Neuronal stem cell (in vitro differentiated cells): Measurements from ENCODE around the gene IGF1R.

Experiments
- DNase-seq: peaks from one replicate; pipeline ENCODE4 v3.0.0-alpha.2; 2013; ENCODE audit warnings: low spot score
- H2AFZ ChIP-seq: one replicate; pipeline ENCODE4 v1.6.1; 2013; ENCODE audit warnings: mild to moderate bottlenecking, low read length, inconsistent platforms
- H2AK5ac ChIP-seq: 2 replicates; pipeline ENCODE4 v1.6.1; 2013; ENCODE audit warnings: low read depth, mild to moderate bottlenecking, inconsistent platforms, low read length, moderate library complexity, mixed read lengths
- H2BK120ac ChIP-seq: 2 replicates; pipeline ENCODE4 v1.6.1; 2013; ENCODE audit warnings: low read depth, mild to moderate bottlenecking, inconsistent platforms, low read length, moderate library complexity, mixed read lengths
- H2BK12ac ChIP-seq: one replicate; pipeline ENCODE4 v1.6.1; 2013; ENCODE audit warnings: low read length, inconsistent platforms
- H2BK15ac ChIP-seq: 2 replicates; pipeline ENCODE4 v1.6.1; 2013; ENCODE audit warnings: mild to moderate bottlenecking, low read length, inconsistent platforms, mixed read lengths
- H2BK5ac ChIP-seq: one replicate; pipeline ENCODE4 v1.6.1; 2013; ENCODE audit warnings: inconsistent platforms, mild to moderate bottlenecking, low read length, moderate library complexity
- H3K14ac ChIP-seq: one replicate; pipeline ENCODE4 v1.6.1; 2013; ENCODE audit warnings: low read length, inconsistent platforms
- H3K18ac ChIP-seq: 2 replicates; pipeline ENCODE4 v1.6.1; 2013; ENCODE audit warnings: low read length, inconsistent platforms
- H3K23ac ChIP-seq: 2 replicates; pipeline ENCODE4 v1.6.1; 2013; ENCODE audit warnings: low read depth, mild to moderate bottlenecking, mixed read lengths, low read length, inconsistent platforms; ENCODE audit not compliant: poor library complexity
- H3K27ac ChIP-seq: replicated peaks from 3 replicates; pipeline ENCODE4 v1.5.1; 2013; ENCODE audit warnings: low read length, inconsistent platforms
- H3K27me3 ChIP-seq, 3 experiments: 2 replicates each; pipeline ENCODE4 v1.6.1; 2013; ENCODE audit warnings: low read length in 3 of 3, mild to moderate bottlenecking in 2 of 3, inconsistent platforms in 1 of 3, low read depth in 1 of 3, mixed read lengths in 1 of 3, moderate library complexity in 1 of 3; ENCODE audit not compliant: control insufficient read depth in 3 of 3, insufficient read depth in 3 of 3
- H3K36me3 ChIP-seq, 2 donors: replicated peaks in 1 of 2; 2 replicates each; pipeline ENCODE4 v1.6.1; 2013; ENCODE audit warnings: low read length in 2 of 2; ENCODE audit not compliant: control insufficient read depth in 2 of 2, insufficient read depth in 2 of 2
- H3K4ac ChIP-seq: 2 replicates; pipeline ENCODE4 v1.6.1; 2013; ENCODE audit warnings: inconsistent platforms, mild to moderate bottlenecking, low read length, moderate library complexity
- H3K4me1 ChIP-seq, 2 donors: 1 replicate in 1 of 2; 2 replicates in 1 of 2; pipeline ENCODE4 v1.6.1; 2013; ENCODE audit warnings: low read length in 2 of 2, low read depth in 1 of 2; ENCODE audit not compliant: control insufficient read depth in 2 of 2, insufficient read depth in 1 of 2
- H3K4me2 ChIP-seq: one replicate; pipeline ENCODE4 v1.6.1; 2013; ENCODE audit warnings: mild to moderate bottlenecking, low read length, inconsistent platforms; ENCODE audit not compliant: insufficient read depth, poor library complexity, severe bottlenecking
- H3K4me3 ChIP-seq, 2 donors: 2 replicates each; pipeline ENCODE4 v1.5.1; 2013; ENCODE audit warnings: low read length in 2 of 2, mild to moderate bottlenecking in 2 of 2, inconsistent platforms in 1 of 2, moderate library complexity in 1 of 2
- H3K79me1 ChIP-seq: one replicate; pipeline ENCODE4 v1.6.1; 2013; ENCODE audit warnings: low read depth, mild to moderate bottlenecking, inconsistent platforms, low read length, moderate library complexity
- H3K9ac ChIP-seq: one replicate; pipeline ENCODE4 v1.6.1; 2013; ENCODE audit warnings: mild to moderate bottlenecking, low read depth, low read length, inconsistent platforms; ENCODE audit not compliant: poor library complexity
- H3K9me3 ChIP-seq, 2 donors: replicated peaks in 1 of 2; 2 replicates each; pipeline versions ENCODE3 to v1.6.1; 2013; ENCODE audit warnings: low read length in 2 of 2, mild to moderate bottlenecking in 2 of 2, inconsistent platforms in 1 of 2, low read depth in 1 of 2, mixed read lengths in 1 of 2, moderate library complexity in 1 of 2; ENCODE audit not compliant: control insufficient read depth in 2 of 2, insufficient read depth in 1 of 2
- H4K8ac ChIP-seq: one replicate; pipeline ENCODE4 v1.6.1; 2013; ENCODE audit warnings: low read depth, mild to moderate bottlenecking, inconsistent platforms, low read length, moderate library complexity
- H4K91ac ChIP-seq: one replicate; pipeline ENCODE4 v1.6.1; 2013; ENCODE audit warnings: low read length, low read depth, mild to moderate bottlenecking, inconsistent platforms; ENCODE audit not compliant: poor library complexity
- WGBS, 2 donors: extraction: QIAGEN DNeasy Blood & Tissue Kit; methylation state at CpG; one replicate each; pipeline ENCODE4 v1.1.7; 2013; ENCODE audit warnings: missing lambda C conversion rate in 2 of 2, mixed read lengths in 1 of 2; ENCODE audit not compliant: insufficient read length in 2 of 2, insufficient replicate concordance in 1 of 2; ENCODE audit errors: extremely low coverage in 2 of 2; 5-methylcytosine and 5-hydroxymethylcytosine counted together

Gene IGF1R

GRCh38 chr15:98994892-98995291 is 346.6 kb downstream of the IGF1R start:
- no peak overlapping the region for H2BK5ac ChIP-seq
- no peak overlapping the region for H3K14ac ChIP-seq
- no peak overlapping the region for H3K27ac ChIP-seq
- no peak overlapping the region for H3K9ac ChIP-seq
- H3K23ac ChIP-seq = no peak overlapping the region
- H3K27me3 ChIP-seq = no peaks in the 10 kb centered on the region
- no peak overlapping the region for H2AFZ ChIP-seq
- H3K36me3 ChIP-seq = no peaks in the 10 kb centered on the region
- no peak overlapping the region for H3K4ac ChIP-seq
- H3K4me2 ChIP-seq = no peak overlapping the region
- no peak for DNase-seq
- H4K91ac ChIP-seq = no peak overlapping the region
- no peak overlapping the region for H3K4me3 ChIP-seq
- no peak overlapping the region for H2AK5ac ChIP-seq
- WGBS, 2 donors = no CpG with 5 or more reads among the region's 2 CpGs
- no peak overlapping the region for H2BK12ac ChIP-seq
- H4K8ac ChIP-seq = no peak overlapping the region
- no peaks in the 10 kb centered on the region for H3K4me1 ChIP-seq
- peaks cover 0 to 6% of the 10 kb centered on the region in 2 donors for H3K9me3 ChIP-seq
- no peak overlapping the region for H3K18ac ChIP-seq
- H2BK15ac ChIP-seq = no peak overlapping the region
- no peaks in the 10 kb centered on the region for H3K79me1 ChIP-seq
- H2BK120ac ChIP-seq = no peak overlapping the region

GRCh38 chr15:98996169-98996568 is 347.8 kb downstream of the IGF1R start:
- Histone ChIP-seq H3K79me1 (no peaks in the 10 kb centered on the region), H4K8ac (no peak overlapping the region), H2BK5ac (no peak overlapping the region), H3K27me3 (no peaks in the 10 kb centered on the region), H3K4me1 (no peaks in the 10 kb centered on the region), H2AFZ (no peak overlapping the region), H3K9ac (no peak overlapping the region), H3K4ac (no peak overlapping the region), H3K23ac (no peak overlapping the region), H3K4me2 (no peak overlapping the region), H2BK120ac (no peak overlapping the region), H2BK15ac (no peak overlapping the region), H2AK5ac (no peak overlapping the region), H3K4me3 (no peak overlapping the region), H3K14ac (no peak overlapping the region), H4K91ac (no peak overlapping the region), H3K27ac (no peak overlapping the region), H3K18ac (no peak overlapping the region), H2BK12ac (no peak overlapping the region), H3K9me3 (peaks cover 0 to 6% of the 10 kb centered on the region in 2 donors), H3K36me3 (no peaks in the 10 kb centered on the region)
- DNase-seq = no peak

GRCh38 chr15:98996624-98997023 is 348.3 kb downstream of the IGF1R start:
- H3K36me3 ChIP-seq = no peaks in the 10 kb centered on the region
- no peak overlapping the region for H4K8ac ChIP-seq
- no peak overlapping the region for H2BK15ac ChIP-seq
- no peak overlapping the region for H2AFZ ChIP-seq
- no peak overlapping the region for H3K27ac ChIP-seq
- H3K4me2 ChIP-seq = no peak overlapping the region
- no peak overlapping the region for H2BK5ac ChIP-seq
- no peaks in the 10 kb centered on the region for H3K27me3 ChIP-seq
- H3K9ac ChIP-seq = no peak overlapping the region
- H2BK12ac ChIP-seq = no peak overlapping the region
- WGBS, 2 donors = no CpG with 5 or more reads among the region's 6 CpGs
- no peaks in the 10 kb centered on the region for H3K79me1 ChIP-seq
- H2AK5ac ChIP-seq = no peak overlapping the region
- no peak overlapping the region for H3K23ac ChIP-seq
- H3K9me3 ChIP-seq = peaks cover 0 to 6% of the 10 kb centered on the region in 2 donors
- H3K4me3 ChIP-seq = no peak overlapping the region
- no peak for DNase-seq
- no peak overlapping the region for H3K18ac ChIP-seq
- no peak overlapping the region for H2BK120ac ChIP-seq
- no peaks in the 10 kb centered on the region for H3K4me1 ChIP-seq
- H3K4ac ChIP-seq = no peak overlapping the region
- no peak overlapping the region for H3K14ac ChIP-seq
- H4K91ac ChIP-seq = no peak overlapping the region

DNA sequence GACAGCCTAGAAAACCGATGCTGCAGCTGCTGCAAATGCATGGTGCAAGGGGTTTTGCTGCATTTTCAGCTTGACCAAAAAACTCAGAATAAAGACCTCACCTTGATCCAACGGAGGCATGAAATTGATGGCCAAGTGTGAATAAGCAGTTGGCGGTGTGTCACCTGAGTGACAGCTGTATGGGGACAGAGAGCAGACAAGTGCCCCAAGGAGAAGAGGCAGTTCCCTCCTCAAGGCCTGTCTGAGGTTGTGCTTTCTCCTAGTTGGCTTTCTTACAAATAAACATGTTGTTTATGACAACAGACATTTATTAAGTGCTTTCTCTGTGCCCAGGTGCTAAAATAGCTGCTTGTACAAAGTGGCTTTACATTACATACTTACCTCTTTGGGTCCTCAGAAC is 349.0 kb downstream of the IGF1R start:
- no peak overlapping the region for H4K91ac ChIP-seq
- peaks cover 0 to 6% of the 10 kb centered on the region in 2 donors for H3K9me3 ChIP-seq
- H3K36me3 ChIP-seq = no peaks in the 10 kb centered on the region
- no peaks in the 10 kb centered on the region for H3K4me1 ChIP-seq
- no peak overlapping the region for H2AFZ ChIP-seq
- no peak overlapping the region for H3K9ac ChIP-seq
- DNase-seq = no peak
- no peaks in the 10 kb centered on the region for H3K27me3 ChIP-seq
- H4K8ac ChIP-seq = no peak overlapping the region
- no peaks in the 10 kb centered on the region for H3K79me1 ChIP-seq
- H3K4me2 ChIP-seq = no peak overlapping the region
- H3K27ac ChIP-seq = no peak overlapping the region
- H3K4ac ChIP-seq = no peak overlapping the region
- H3K14ac ChIP-seq = no peak overlapping the region
- H2BK5ac ChIP-seq = no peak overlapping the region
- H3K23ac ChIP-seq = no peak overlapping the region
- no CpG with 5 or more reads among the region's 3 CpGs for WGBS, 2 donors
- no peak overlapping the region for H3K18ac ChIP-seq
- H2BK12ac ChIP-seq = no peak overlapping the region
- no peak overlapping the region for H2AK5ac ChIP-seq
- no peak overlapping the region for H2BK15ac ChIP-seq
- no peak overlapping the region for H3K4me3 ChIP-seq
- no peak overlapping the region for H2BK120ac ChIP-seq
